GM12873 (cell line): ENCODE results near the gene ABCG1.

Experiments
- TF ChIP-seq, protein P1 (sequence below): IDR thresholded peaks from 2 replicates; pipeline ENCODE4 v1.5.1; 2012; ENCODE audit warnings: low read depth, mild to moderate bottlenecking, moderate library complexity, low read length, control low read depth; ENCODE audit not compliant: insufficient read depth; ENCODE audit errors: missing control alignments

ABCG1 gene

GRCh38 chr21:42231756-42232155 lies 12.8 kb downstream of the ABCG1 start:
- TF ChIP-seq, protein P1, sequence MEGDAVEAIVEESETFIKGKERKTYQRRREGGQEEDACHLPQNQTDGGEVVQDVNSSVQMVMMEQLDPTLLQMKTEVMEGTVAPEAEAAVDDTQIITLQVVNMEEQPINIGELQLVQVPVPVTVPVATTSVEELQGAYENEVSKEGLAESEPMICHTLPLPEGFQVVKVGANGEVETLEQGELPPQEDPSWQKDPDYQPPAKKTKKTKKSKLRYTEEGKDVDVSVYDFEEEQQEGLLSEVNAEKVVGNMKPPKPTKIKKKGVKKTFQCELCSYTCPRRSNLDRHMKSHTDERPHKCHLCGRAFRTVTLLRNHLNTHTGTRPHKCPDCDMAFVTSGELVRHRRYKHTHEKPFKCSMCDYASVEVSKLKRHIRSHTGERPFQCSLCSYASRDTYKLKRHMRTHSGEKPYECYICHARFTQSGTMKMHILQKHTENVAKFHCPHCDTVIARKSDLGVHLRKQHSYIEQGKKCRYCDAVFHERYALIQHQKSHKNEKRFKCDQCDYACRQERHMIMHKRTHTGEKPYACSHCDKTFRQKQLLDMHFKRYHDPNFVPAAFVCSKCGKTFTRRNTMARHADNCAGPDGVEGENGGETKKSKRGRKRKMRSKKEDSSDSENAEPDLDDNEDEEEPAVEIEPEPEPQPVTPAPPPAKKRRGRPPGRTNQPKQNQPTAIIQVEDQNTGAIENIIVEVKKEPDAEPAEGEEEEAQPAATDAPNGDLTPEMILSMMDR, result no peak

DNA sequence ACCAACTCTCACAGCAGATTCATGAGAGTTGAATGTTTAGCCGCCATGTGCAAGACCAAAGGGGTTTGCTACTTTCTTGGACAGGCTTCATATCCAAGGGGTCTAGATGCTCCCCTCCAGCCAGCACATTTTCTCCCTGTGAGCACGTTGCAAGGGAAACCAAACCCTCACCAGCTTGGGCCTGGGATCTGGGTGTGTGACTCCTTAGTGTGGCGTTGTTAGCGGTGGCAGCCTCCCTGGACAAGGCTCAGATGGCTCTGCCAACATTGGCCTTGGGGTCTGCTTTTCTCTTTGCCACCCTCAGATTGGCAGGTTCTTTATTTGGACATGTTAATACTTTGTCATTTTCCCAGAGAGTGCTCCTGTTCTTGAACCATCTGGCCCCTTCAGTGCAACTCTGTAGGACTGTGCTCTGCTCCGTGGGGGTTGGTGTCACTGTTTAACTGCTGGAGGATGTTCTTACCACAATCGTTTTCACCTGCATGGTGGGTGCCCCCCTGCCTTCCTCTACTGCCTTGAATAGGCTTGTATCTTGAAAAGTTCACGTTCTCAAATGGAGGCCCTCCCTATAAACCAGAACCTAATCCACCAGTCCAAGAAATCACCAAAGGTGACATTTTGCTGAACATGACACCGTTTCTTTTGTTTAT lies 13.4 kb downstream of the ABCG1 start:
- TF ChIP-seq, protein P1, result no peak

- TF ChIP-seq, protein P1, result peak; percentile 65
Observed at GRCh38 chr21:42233067-42233961, 14.4 kb downstream of the ABCG1 start.

- TF ChIP-seq, protein P1, result no peak
Observed at GRCh38 chr21:42234041-42234440, 15.1 kb downstream of the ABCG1 start.

DNA sequence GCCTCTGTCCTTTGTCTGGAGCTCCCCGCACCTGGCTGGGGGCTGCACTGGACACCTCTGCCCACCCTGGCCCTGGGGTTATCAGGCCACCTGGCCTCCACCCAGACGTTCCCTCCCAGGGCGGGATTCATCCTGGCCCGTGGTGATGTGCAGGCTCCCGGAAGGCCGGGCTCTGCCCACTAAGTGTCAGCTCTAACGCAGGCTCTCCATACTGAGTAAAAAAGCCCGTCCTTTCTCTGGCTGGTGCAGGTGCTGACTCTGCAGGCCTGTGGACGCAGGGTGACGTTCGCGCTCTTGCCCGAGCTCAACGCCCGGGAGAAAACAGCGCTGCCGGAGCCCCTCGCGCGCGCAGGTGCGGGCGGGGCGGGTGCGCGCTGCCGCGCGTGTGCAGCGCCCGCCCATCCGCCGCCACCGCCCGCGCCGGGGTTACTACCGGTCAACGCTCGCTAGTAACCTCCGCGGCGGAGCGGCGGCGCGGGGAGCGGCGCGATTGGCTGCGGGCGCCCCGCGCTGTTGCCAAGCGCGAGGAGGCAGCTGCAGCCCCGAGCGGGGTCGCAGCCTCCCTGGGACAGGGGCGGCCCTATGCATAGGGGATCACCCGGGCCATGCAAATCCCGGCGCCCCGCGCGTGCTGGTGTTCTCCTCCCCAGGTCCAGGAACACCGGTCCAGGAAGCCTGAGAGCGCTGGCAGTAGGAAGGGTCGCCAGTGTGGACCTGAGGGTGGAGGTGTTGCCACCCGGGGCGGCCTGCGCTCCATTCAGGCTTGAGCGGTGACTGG lies 15.7 kb downstream of the ABCG1 start:
- TF ChIP-seq, protein P1, result no peak

DNA sequence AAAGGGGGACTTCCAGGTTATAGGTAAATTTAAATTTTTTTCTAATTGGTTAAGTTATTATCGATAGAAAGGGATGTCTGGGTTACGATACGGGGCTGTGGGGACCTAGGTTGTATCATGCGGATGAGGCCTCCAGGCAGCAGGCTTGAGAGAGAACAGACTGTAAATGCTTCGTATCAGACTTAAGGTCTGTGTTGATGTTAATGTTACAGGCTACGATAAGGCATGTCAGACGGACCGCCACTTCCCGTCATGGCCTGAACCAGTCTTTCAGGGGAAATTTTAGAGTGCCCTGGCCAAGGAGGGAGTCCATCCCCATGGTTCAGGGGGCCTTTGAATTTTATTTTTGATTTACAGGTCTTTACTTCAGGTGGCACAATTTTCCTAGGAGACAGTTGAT lies 16.7 kb downstream of the ABCG1 start:
- TF ChIP-seq, protein P1, result no peak

- TF ChIP-seq, protein P1, result no peak
Observed at GRCh38 chr21:42236014-42236413, 17.1 kb downstream of the ABCG1 start.
